HG03064 (cell line): ENCODE results near the gene DNM2.
"Not testable (repeated sequence)": the region's sequence is repeated elsewhere in the genome, so short reads cannot be mapped to it uniquely, and the experiment has no call there.

Source experiments
- ATAC-seq: cut with Tn5 transposase; IDR thresholded peaks from one replicate; pipeline ENCODE4 v1.9.1; 2021; ENCODE audit warnings: low read depth; ENCODE audit not compliant: unreplicated experiment

Gene DNM2

DNA sequence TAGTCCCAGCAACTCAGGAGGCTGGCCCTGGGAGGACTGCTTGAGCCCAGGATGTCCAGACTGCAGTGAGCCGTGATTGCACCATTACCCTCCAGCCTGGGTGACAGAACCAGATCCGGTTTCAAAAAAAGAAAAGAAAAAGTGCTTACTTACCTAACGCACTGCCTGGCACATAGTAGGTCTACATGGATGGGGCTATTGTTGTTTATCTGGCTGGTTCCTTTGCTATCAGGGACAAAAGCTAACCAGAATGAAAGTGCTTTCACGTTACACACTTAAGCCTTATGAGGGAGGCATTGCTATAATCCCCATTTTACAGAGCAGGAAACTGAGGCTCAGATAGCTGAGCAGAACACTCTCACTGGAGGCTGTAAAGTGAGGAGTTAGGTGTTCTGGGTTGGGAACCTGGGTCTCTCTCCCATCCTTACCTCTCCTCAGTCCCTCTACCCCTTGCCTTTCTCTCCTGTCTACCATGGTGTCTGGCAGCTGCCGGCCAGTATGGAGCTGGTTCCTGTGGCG lies 2.8 kb downstream of the DNM2 start:
- ATAC-seq: no peak

DNA sequence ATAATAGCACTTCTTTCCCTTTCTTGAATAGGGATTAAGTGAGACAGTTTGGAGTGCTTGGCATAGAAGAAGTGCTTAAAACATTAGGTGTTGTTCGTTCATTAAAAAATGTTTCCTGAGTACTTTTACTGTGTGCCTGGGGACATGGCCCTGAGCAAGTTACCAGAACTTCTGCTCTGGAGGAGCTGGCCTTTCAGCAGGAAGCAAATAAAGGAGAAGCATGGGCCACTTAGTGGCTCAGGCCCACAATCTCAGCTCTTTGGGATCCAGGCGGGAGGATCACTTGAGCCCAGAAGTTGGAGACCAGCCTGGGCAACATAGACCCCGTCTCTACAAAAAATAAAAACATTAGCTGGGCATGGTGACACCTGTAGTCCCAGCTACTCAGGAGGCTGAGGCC lies 5.7 kb downstream of the DNM2 start:
- no peak for ATAC-seq

DNA sequence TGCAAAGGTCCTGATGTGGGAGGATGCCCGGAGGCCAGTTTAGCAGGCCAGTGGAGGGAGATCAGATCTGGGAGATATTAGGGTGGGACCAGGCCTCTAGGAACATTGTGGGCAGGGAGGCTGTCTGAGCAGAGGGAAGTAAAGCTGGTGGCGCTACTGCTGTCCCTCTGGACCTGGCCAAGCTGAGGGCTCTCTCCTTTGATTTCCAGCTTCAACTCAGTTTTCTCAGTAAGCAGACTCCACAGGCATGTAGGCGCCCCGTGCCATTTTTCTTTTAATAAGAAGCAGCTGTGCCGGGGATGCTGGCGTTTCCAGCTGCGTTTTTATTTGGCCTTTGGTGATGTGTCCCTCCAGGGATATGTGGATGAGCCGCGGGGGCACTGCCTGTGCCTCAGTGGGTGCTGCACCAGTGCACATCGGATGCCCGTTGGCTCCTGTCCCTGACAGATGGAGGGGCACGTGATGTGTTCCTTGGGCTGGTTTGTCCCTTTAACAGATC lies 6.7 kb downstream of the DNM2 start:
- ATAC-seq: no peak

DNA sequence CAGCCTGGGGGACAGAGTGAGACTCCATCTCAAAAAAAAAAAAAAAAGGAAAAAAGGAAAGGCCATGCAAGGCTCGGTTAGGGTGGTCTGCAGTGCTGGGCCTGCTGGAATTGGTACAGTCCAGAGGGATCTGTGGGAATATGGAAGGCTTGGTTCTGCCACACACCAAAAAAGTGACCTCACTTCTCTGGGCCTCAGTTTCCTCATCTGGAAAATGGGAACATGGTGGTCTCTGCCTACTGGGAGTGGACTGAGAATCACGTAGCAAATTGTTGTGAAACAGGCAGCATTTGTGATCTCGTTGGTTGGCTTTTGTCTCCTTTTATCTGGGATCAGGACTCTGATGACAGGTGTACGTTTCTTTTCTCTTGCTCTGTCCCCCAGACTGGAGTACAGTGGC lies 7.5 kb downstream of the DNM2 start:
- no peak for ATAC-seq

DNA sequence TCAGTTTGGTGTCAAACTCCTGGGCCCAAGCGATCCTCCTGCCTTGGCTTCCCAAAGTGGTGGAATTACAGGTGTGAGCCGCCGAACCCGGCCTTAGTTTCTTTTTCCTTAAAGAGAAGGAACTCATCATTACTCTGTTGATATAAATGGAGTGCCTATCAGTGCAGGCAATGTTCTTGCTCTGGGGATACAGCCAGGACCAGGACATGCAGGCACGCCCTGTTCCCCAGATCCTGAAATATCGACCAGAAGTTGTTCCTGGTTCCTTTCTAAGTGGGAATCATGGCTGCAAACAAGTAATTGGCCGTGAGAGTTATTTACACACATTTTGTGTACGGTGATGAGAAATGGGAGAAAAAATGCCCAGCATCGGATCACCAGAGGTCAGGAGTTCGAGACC lies 8.4 kb downstream of the DNM2 start:
- ATAC-seq: no peak

DNA sequence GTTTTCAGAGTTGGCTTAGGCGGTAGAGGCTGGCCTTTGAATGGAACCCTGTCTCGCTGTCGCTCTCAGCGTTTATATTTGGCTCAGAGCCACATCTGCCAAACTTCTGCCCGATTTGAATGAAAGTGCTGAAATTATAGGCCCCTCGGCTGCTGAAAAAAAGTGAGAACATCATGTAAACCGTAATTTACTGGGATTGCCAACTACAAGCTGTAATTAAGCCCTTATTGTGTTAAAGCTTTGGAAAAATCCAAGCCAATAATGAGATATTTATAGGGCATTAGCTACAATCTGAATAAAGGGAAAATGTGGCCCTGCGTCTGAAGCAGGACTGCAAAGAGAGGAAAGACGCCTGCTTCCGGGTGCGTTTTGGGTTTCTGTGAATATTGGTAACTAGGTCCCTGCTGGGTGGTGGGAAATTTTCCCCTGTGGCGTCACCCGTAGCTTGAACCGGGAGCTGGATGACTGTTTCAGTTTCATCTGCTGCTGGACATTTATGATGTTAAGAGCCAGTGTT lies 9.9 kb downstream of the DNM2 start:
- ATAC-seq: no peak

DNA sequence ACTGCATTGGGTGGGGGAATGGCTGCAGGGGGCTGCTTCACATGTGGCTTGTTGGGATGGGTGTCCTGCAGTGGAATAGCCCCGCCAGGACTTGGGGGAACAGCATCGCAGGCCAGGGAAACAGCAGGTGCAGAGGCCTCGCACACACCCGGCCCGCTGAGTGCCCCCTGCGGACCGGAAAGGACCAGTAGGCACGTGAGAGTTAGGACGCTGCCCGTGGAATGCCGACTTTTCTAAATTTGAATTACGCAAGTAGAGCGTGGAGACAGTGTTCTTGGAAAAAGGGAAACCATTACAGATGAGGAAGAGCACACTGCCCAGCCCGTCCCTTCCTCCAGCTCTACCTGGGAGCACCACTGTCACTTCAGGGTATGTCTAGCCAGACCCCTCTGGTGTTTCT lies 11.5 kb downstream of the DNM2 start:
- ATAC-seq: no peak

DNA sequence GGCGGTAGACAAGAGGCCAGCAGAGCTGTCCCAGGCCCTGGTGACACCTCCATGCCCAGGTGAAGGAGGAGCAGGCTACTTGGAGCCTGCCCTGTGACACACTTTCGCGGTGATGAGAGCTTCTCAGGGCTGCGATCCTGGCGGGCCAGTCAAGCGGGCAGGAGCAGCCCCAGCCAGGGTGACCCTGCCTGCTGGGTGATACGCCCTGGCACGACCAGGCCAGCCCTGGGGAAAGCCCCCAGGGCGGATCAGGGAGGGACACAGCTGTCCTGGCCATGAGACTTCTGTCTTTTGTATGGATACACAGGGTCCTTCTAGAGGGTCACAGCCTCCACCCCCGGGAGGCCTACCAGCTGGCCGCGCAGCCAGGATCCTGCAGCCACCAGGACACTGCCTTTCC lies 13.1 kb downstream of the DNM2 start:
- no peak for ATAC-seq

DNA sequence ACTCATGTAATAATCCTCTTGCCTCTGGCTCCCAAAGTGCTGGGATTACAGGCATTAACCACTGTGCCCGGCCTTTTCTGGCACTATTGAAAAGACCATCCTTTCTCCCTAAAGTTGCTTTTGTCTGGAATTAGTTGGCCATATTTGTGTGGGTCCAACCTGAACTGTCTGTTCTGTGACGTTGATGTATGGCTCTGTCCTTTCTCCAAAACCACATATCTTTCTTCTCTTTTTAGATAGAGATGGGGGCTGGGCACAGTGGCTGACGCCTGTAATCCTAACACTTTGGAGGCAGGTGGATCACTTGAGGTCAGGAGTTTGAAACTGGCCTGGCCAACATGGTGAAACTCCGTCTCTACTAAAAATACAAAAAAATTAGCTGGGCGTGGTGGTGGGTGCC lies 17.9 kb downstream of the DNM2 start:
- ATAC-seq: no peak

DNA sequence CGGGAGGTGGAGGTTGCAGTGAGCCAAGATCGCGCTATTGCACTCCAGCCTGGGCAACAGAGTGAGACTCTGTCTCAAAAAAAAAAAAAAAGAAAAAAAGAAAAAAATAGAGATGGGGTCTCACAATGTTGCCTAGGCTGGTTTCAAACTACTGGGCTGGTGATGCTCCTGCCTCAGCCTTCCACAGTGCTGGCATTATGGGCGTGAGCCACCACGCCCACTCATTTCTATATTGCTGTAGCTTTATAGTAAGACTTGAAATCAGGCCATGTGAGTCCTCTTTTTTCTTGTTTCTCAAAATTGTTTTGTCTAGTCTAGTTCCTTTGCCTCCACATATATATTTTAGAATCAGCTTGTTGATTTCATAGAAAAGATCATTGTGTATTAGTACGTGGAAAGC lies 18.3 kb downstream of the DNM2 start:
- no peak for ATAC-seq

DNA sequence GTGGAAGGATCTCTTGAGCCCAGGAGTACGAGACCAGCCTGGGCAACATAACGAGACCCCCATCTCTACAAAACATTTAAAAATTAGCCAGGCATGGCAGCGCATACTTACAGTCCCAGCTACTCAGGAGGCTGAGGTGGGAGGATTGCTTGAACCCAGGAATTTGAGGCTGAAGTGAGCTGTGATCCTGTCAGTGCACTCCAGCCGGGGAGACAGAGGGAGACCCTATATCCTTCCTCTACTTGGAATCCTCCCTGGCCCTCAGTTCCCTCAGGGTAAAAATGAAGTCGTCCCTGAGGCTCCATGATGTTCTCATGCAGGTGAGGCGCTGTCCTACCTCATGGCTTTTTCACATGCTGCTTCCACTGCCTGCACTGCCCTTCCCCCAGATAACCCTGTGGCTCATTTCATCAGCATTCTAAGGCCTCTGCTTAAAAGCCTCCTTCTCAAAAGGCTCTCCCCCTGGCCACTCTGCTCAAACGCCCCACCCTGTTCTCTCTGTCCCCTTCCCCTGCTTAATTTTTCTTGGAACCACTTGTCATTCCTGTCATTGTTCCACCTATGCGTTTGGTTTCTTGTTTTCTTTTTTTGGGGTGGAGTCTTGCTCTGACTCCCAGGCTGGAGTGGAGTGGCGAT lies 19.2 kb downstream of the DNM2 start:
- no peak for ATAC-seq

DNA sequence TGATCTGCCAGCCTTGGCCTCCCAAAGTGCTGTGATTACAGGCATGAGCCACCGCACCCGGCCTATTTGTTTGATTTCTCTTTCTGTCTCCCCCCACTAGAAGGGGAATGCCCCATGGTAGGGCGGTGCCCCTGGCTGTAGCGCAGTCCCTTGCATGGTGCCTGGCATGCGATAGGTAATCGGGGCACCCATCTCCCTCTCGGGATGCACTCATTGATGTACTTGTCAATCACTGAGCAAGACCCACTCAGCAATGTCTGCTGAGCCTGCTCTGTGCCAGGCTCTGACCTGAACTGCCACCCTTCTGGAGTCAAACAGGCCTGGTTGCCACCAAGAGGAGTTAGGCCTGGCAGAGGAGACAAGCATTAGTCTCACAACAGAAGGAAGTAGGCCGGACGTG lies 19.8 kb downstream of the DNM2 start:
- no peak for ATAC-seq

DNA sequence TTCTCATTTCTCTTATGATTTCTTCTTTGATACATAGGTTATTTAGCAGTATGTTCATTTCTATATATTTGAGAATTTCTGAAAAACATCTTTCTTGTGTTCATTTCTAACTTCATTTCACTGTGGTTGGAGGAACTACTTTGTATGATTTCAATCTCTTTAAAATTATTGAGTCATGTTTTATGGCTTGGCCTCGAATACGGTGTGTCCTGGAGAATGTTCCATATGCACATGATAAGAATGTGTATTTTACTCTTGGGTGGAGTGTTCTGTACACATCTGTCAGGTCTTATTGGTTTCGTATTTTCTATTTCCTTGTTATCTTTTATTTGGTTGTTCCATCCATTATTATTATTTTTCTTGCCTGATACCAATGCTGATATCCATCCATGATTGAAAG lies 22.9 kb downstream of the DNM2 start:
- ATAC-seq: no peak

DNA sequence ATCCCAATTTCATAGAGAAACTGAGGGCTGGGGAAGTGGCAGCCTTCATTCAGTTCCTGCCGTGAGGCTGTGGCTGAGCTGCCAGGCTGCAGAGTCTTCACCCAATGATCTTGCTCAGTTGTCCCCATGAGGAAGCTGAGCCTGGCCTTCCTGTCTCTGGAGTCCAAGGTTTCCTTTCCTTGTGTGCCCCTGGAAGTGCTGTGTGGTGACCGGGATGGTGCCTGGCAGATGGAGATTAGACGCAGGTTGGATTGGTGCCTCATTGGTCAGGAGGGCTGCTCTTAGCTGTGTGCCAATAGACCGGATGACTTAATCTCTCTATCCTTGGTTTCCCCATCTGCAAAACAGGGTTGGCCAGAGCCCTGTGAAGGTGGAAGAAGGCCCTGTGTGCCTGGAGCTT lies 24.6 kb downstream of the DNM2 start:
- no peak for ATAC-seq

DNA sequence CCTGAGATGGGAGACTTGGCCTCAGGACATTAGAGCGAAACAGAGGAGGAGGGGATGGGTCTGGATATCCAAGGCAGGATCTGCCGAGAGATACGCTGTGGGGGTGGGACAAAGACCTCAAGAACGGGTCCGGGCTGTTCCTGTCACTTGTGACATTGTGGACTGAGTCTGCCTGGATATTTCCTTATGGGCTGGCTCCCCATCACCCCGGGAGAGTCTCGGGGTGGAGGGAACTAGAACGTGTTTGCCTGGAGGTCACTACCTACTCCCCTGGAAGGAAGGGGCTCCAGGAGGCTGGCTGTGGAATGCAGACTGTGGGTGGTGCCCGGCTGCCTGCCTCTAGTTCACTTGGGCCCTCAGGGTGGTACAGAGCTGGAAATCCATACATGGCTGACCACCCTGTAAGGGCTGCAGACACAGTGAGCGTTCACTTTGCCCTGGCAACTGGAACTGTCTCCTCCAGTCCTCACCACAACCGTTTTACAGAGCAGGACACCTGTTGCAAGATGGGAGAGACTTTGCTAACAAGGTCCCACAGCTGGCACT lies 26.4 kb downstream of the DNM2 start:
- ATAC-seq: no peak

DNA sequence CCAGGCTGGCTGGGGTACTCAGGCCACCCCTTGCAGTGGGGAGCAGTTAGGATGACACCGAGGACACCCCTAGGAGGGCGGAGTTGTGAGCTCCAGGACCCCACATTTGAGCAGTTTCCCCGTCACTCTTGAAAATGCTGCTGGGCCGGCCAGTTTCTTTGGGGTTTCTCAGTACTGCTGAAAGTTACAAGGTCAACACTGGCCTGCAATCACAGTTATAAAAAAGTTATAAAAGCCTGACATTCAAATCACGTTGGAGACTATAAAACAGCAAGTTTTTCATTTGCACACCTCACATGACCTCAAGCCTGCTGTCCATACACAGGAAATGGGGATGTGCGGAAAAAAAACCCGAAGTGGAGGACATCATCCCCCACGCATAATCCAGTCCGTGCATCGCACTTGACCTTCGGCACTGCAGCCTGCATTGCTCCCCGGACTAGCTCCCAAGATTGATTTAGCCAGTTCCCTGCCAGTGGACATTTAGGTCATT lies 27.0 kb downstream of the DNM2 start:
- ATAC-seq: no peak

DNA sequence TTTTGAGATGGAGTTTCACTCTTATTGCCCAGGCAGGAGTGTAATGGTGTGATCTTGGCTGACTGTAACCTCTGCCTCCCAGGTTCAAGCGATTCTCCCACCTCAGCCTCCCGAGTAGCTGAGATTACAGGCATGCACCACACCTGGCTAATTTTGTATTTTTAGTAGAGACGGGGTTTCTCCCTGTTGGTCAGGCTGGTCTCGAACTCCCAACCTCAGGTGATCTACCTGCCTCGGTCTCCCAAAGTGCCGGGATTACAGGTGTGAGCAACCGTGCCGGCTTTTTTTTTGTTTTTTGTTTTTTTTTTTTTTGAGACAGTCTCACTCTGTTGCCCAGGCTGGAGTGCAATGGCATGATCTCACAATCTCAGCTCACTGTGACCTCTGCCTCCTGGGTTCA lies 28.6 kb downstream of the DNM2 start:
- not testable (repeated sequence) for ATAC-seq

DNA sequence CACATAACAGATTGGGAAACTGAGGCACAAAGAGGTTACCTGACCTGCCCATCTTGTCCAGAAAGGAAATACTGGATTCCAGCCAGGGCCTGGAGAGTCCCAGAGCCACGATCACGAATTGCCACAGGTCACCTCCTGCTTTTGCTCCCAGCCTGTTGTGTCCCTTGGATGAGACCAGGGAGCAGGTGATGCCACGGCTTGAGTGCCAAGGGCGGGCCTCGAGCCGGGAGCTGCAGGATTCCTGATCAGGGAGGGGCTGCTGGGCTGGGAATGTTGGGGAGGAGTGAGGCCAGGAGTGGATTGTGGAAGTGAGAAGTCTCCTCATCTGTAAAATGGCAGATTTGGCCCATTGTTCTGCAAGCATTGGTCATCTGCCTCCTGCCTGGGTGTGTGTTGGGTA lies 29.4 kb downstream of the DNM2 start:
- no peak for ATAC-seq

DNA sequence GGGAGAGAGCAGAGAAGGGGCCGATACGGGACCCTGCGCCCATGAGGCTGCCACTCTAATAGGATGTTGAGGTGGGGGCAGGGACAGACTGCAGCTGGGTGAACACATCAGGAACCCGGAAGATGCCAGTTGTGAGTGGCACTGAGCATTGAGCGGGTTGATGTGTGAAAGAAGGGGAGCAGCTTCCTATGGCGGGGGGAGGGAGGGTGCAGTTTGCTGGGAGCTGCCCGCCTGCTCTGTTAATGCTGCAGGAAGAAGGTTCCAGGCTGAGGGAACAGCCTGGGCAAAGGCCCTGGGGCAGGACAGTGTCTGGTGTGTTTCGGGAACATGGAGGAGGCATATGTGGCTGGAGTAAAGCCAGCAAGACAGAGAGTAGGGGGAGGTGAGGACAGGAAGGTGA lies 29.8 kb downstream of the DNM2 start:
- no peak for ATAC-seq

DNA sequence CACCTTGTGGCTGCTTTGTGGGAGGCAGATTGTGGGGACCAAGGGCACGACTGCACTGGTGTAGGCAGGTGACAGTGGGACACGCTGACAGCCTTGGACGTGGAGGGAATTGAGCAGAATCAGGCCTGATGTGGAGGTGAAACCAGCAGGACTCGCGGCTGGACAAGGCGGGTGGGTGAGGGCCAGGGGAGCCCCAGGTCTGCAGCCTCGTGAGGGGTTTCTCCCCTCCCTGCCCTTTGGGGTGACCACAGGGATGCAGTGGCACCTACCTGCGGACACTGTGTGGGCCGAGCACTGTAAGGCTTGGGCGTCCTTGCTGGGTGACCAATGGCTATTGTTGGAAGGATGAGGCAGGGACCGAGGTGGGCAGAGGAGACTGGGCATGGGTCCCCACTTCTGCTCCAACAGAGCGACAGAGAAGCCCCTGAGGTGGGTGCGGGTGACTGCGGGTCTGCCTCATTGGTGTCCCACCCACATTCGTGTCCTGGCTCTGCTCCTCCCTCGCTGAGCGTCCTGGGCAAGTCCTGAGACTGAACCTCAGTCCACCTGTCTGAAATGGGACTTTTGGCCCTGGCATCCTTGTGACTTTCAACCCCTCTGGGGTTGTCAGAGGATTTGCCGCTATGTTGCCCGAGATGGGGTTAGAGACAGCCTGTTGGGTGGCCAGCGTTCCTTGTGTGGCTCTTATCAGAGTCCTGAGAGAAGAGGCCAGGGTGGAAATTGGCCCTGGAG lies 30.5 kb downstream of the DNM2 start:
- no peak for ATAC-seq

DNA sequence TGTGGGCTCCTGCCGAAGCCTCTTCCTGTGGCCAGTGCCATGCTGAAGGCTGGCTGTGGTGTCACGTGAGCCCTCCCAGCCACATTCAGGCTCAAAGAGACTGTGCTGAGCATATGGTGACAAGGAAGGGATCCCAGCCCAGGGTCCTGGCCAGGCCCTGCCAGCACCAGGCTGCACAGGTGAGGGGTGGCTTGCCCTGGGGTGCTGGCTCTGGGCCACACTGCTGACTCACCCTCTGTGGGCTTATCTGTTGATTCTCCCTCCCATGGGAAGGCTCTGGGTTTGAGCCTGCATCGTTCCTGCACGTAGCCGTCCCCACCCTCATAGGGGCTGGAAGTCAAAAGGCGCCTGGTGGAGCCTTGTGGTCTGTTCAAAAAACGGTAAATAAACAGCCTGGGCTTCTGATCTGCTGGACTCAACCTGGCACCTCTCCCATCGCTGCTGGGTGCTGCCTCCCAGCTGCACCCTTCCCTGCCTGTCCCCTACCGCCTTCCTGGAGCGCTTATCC lies 31.1 kb downstream of the DNM2 start:
- ATAC-seq: no peak
